ENCODE results near the gene CAMTA2. TPM values are rescaled to one million over a fixed set of nuclear protein-coding genes. Genes with fewer than 3 reads are reported as not detected.
A peak's percentile ranks its signal among the peaks of the same experiment; 100 is the strongest.

The CAMTA2 gene
- total RNA-seq, 1 donor from 2014 or later = 83.5 TPM

DNA sequence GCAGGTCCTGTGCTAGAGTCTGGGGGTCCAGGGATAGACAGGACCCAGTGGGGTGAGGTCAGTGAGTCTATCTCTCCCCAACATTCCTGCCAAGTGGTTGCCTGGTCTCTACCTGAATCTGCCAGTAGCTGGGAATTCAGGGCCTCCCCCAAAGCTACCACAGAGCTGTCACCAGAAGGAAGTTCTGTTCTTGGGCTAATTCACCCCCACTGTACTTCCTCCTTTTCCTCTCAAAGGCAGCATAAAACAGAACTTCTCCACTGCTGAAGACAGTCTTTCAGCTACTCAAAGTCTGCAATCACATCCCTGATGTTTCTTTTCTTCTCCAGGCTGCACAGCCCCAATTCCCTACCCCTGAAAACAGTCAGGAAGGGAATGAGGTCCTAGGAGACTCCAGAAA is 8.7 kb downstream of the CAMTA2 start:
- peaks cover 16% of the 10 kb centered on the region for H3K36me3 Mint-ChIP-seq (ENCODE audit: unreplicated experiment)
- DNase-seq (ENCODE audit: extremely low spot score, unreplicated experiment) = no peak
- no peak overlapping the region for H3K4me3 Mint-ChIP-seq (ENCODE audit: unreplicated experiment)
- H3K27me3 Mint-ChIP-seq (ENCODE audit: unreplicated experiment) = no peaks in the 10 kb centered on the region
- no peak overlapping the region for H3K27ac Mint-ChIP-seq (ENCODE audit: unreplicated experiment)
- H3K4me1 Mint-ChIP-seq (ENCODE audit: unreplicated experiment) = peaks cover 4% of the 10 kb centered on the region
- TF ChIP-seq CTCF (IDR thresholded peaks at IDR 0.05) = no peak
- H3K9me3 Mint-ChIP-seq (ENCODE audit: unreplicated experiment) = no peaks in the 10 kb centered on the region

GRCh38 chr17:4974115-4974670 is 13.3 kb downstream of the CAMTA2 start:
- TF ChIP-seq CTCF (IDR thresholded peaks at IDR 0.05) = no peak
- no peaks in the 10 kb centered on the region for H3K27me3 Mint-ChIP-seq (ENCODE audit: unreplicated experiment)
- peaks cover 22% of the 10 kb centered on the region for H3K4me1 Mint-ChIP-seq (ENCODE audit: unreplicated experiment)
- no peak for DNase-seq (ENCODE audit: extremely low spot score, unreplicated experiment)
- H3K4me3 Mint-ChIP-seq (ENCODE audit: unreplicated experiment) = no peak overlapping the region
- H3K36me3 Mint-ChIP-seq (ENCODE audit: unreplicated experiment) = peaks cover 18% of the 10 kb centered on the region
- H3K9me3 Mint-ChIP-seq (ENCODE audit: unreplicated experiment) = no peaks in the 10 kb centered on the region
- H3K27ac Mint-ChIP-seq (ENCODE audit: unreplicated experiment) = no peak overlapping the region

DNA sequence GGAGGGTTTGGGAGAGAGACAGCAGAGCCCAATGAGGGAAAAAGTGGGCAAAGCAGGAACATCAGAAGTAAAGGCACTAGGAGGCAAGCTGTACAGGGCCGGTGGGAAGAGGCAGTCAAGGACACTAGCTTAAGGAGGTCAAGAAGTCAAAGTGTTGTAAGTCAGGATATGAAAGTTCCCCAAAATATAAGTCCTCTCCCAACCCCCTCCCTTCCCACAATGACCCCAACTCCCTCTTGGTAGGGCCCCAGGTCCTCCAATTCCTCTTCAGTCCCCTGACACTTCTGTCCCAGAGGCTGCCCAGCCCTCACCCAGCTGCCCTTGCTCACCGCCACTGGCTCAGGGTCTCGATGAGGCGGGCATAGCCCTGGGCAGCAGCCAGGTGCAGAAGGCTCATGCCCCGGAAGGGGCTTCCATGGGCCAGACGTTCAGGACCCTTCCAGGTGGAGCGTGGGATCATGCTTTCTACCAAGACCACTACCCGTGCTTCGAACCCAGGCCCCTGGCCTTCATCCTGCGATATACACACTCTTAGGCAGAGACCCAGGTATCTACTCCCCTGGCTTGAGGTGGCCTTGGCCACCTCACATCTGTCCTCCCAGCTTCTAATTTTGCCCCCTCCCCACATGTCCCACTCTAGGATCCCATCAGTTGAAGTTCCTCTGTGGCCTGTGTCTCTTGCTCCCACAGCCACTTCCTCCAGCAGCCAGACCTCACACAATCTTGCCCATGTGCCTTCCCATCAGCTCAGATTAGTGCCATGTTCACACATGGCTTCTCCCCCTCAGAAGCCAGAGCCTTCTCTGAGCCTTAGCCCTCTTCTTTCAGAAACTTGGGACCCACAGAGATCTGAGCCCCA is 14.0 kb downstream of the CAMTA2 start:
- no peak for DNase-seq (ENCODE audit: extremely low spot score, unreplicated experiment)
- TF ChIP-seq CTCF (IDR thresholded peaks at IDR 0.05) = no peak
- peaks cover 24% of the 10 kb centered on the region for H3K36me3 Mint-ChIP-seq (ENCODE audit: unreplicated experiment)
- H3K4me1 Mint-ChIP-seq (ENCODE audit: unreplicated experiment) = peaks cover 28% of the 10 kb centered on the region
- peak overlapping the region; percentile 40 for H3K27ac Mint-ChIP-seq (ENCODE audit: unreplicated experiment)
- H3K9me3 Mint-ChIP-seq (ENCODE audit: unreplicated experiment) = no peaks in the 10 kb centered on the region
- H3K27me3 Mint-ChIP-seq (ENCODE audit: unreplicated experiment) = no peaks in the 10 kb centered on the region
- no peak overlapping the region for H3K4me3 Mint-ChIP-seq (ENCODE audit: unreplicated experiment)

GRCh38 chr17:4972752-4973151 is 14.7 kb downstream of the CAMTA2 start:
- peaks cover 28% of the 10 kb centered on the region for H3K4me1 Mint-ChIP-seq (ENCODE audit: unreplicated experiment)
- H3K36me3 Mint-ChIP-seq (ENCODE audit: unreplicated experiment) = peaks cover 23% of the 10 kb centered on the region
- H3K9me3 Mint-ChIP-seq (ENCODE audit: unreplicated experiment) = no peaks in the 10 kb centered on the region
- H3K27ac Mint-ChIP-seq (ENCODE audit: unreplicated experiment) = peak overlapping the region; percentile 23
- no peak for TF ChIP-seq CTCF (IDR thresholded peaks at IDR 0.05)
- H3K27me3 Mint-ChIP-seq (ENCODE audit: unreplicated experiment) = no peaks in the 10 kb centered on the region
- H3K4me3 Mint-ChIP-seq (ENCODE audit: unreplicated experiment) = no peak overlapping the region
- no peak for DNase-seq (ENCODE audit: extremely low spot score, unreplicated experiment)

DNA sequence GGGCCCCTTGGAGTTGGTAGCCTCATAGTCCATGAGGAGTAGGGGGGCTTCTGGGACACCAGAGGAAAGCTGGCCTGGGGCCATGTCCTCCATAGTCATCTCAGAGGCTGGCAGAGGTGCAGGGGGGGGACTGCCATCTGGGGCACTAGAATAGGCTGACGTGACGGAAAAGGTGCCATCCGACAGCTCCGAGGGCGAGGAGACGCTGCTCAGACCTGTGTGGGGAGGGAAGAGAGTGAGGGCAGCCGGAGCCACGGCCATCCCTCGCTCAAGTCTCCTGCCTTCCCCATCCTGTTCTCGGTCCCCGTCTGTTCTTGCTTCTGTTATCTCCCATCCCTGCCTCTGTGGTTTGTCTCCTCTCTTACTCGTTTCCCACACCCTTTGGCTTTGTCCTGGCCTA is 15.2 kb downstream of the CAMTA2 start:
- Mint-ChIP-seq H3K9me3 (ENCODE audit: unreplicated experiment) (no peaks in the 10 kb centered on the region), H3K4me3 (ENCODE audit: unreplicated experiment) (no peak overlapping the region), H3K36me3 (ENCODE audit: unreplicated experiment) (peaks cover 21% of the 10 kb centered on the region), H3K4me1 (ENCODE audit: unreplicated experiment) (peaks cover 28% of the 10 kb centered on the region), H3K27me3 (ENCODE audit: unreplicated experiment) (no peaks in the 10 kb centered on the region), H3K27ac (ENCODE audit: unreplicated experiment) (no peak overlapping the region)
- no peak for TF ChIP-seq CTCF (IDR thresholded peaks at IDR 0.05)
- no peak for DNase-seq (ENCODE audit: extremely low spot score, unreplicated experiment)
